Measurements from ENCODE around the gene ADH6.

ADH6 gene

DNA sequence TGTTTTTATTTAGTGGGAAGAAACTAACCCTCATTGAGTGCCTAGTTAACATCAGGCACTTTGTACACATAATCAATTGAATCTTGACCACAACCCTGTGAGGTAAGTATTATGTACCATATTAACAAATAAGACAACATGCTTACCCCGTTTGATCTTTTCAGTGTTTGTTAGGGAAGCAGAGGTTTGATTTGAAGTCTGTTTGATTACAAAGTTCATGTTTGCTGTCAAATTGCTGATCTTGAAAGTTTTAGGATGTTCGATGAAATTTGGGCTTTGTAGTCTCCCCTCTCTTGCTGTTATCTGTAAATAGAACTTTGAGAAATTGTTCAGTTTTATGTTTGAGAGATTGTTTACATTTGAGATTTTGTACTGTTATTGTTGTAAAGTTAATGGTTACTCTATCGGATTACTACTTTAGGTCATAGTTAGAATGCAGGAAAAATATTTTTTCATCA is 61.5 kb downstream of the ADH6 start (continued):
- TF ChIP-seq ZFP30 (CRISPR knock-in tag; IDR thresholded peaks at IDR 0.05), result no peak
- TF ChIP-seq ZNF565 (CRISPR knock-in tag; conservative IDR thresholded peaks at IDR 0.05; ENCODE audit: low read depth), result no peak
- TF ChIP-seq CSDC2 (CRISPR knock-in tag; IDR thresholded peaks at IDR 0.05), result no peak
- TF ChIP-seq, protein P1, sequence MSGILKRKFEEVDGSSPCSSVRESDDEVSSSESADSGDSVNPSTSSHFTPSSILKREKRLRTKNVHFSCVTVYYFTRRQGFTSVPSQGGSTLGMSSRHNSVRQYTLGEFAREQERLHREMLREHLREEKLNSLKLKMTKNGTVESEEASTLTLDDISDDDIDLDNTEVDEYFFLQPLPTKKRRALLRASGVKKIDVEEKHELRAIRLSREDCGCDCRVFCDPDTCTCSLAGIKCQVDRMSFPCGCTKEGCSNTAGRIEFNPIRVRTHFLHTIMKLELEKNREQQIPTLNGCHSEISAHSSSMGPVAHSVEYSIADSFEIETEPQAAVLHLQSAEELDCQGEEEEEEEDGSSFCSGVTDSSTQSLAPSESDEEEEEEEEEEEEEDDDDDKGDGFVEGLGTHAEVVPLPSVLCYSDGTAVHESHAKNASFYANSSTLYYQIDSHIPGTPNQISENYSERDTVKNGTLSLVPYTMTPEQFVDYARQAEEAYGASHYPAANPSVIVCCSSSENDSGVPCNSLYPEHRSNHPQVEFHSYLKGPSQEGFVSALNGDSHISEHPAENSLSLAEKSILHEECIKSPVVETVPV (CRISPR knock-in tag; IDR thresholded peaks at IDR 0.05), result no peak
- no peak for TF ChIP-seq SNAI2 (CRISPR knock-in tag; IDR thresholded peaks at IDR 0.05)
- no peak for TF ChIP-seq ZNF8 (CRISPR knock-in tag; IDR thresholded peaks at IDR 0.05)
- no peak for TF ChIP-seq TOX (CRISPR knock-in tag; IDR thresholded peaks at IDR 0.05; ENCODE audit: borderline replicate concordance)
- no peak for TF ChIP-seq ZFP3 (CRISPR knock-in tag; IDR thresholded peaks at IDR 0.05)
- TF ChIP-seq BACH2 (CRISPR knock-in tag; IDR thresholded peaks at IDR 0.05; ENCODE audit: borderline replicate concordance), result no peak
- no peak for TF ChIP-seq RARB (CRISPR knock-in tag; IDR thresholded peaks at IDR 0.05)

DNA sequence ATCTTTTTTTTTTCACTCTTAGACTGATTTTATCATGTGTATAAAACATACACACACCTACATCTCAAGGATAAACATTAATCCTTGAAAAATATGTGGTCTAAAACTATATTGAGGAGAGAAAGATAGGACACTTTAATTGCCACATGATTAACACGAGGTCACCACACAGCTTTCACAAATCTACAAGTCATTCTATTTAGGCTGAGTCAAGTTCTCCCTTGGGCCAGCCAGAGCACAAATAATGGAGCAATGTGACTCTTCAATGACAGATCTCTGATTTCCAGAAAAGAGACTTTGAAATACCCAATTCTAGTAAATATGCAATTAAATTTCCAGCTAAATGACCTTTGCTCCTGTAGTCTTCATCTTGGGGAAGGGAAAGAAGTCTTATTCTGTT is 62.1 kb downstream of the ADH6 start:
- TF ChIP-seq PPARA (CRISPR knock-in tag; IDR thresholded peaks at IDR 0.05; ENCODE audit: borderline replicate concordance) (no peak), ZNF70 (CRISPR knock-in tag; IDR thresholded peaks at IDR 0.05) (no peak), BACH2 (CRISPR knock-in tag; IDR thresholded peaks at IDR 0.05; ENCODE audit: borderline replicate concordance) (no peak)
- TF ChIP-seq, protein P2, sequence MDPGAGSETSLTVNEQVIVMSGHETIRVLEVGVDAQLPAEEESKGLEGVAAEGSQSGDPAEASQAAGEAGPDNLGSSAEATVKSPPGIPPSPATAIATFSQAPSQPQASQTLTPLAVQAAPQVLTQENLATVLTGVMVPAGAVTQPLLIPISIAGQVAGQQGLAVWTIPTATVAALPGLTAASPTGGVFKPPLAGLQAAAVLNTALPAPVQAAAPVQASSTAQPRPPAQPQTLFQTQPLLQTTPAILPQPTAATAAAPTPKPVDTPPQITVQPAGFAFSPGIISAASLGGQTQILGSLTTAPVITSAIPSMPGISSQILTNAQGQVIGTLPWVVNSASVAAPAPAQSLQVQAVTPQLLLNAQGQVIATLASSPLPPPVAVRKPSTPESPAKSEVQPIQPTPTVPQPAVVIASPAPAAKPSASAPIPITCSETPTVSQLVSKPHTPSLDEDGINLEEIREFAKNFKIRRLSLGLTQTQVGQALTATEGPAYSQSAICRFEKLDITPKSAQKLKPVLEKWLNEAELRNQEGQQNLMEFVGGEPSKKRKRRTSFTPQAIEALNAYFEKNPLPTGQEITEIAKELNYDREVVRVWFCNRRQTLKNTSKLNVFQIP (CRISPR knock-in tag; IDR thresholded peaks at IDR 0.05; ENCODE audit: borderline replicate concordance, low read depth), result no peak

DNA sequence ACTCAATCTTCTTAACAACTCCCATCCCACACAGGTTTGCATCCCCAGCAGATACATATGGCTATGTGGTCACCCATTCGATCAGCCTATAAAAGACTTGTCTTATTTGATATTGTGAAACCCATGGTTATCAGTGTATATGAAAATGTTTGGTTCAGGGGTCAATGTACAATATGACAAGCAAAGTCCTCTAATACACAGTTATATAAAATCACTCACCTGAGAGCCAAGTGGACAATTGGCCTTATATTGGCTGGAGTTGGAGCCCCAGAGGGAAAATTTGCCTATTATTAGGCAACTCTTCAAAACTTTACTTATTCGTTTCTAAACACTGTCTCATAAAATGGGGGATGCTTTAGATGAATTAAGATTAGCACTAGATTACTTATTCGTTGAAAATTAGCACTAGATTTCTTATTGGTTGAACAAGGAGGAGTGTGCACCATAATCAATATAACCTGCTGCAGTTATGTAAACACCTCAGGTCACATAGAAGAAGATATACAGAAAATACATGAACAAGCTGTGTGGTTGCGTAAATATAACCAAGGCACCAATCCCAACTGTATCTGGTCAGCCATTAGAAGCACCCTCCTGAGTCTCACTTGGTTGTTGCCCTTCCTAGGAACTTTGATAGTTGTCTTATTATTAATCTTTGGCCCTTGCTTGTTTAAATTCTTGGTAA is 64.2 kb downstream of the ADH6 start:
- TF ChIP-seq BACH2 (CRISPR knock-in tag; IDR thresholded peaks at IDR 0.05; ENCODE audit: borderline replicate concordance), result no peak
- TF ChIP-seq PPARA (CRISPR knock-in tag; IDR thresholded peaks at IDR 0.05; ENCODE audit: borderline replicate concordance), result no peak
- no peak for TF ChIP-seq ZFP30 (CRISPR knock-in tag; IDR thresholded peaks at IDR 0.05)
- TF ChIP-seq, protein P1 (CRISPR knock-in tag; IDR thresholded peaks at IDR 0.05), result no peak
- no peak for TF ChIP-seq ARNTL (CRISPR knock-in tag; IDR thresholded peaks at IDR 0.05; ENCODE audit: borderline replicate concordance, low read depth)
- TF ChIP-seq ZNF8 (CRISPR knock-in tag; IDR thresholded peaks at IDR 0.05), result no peak
- TF ChIP-seq, protein P3, sequence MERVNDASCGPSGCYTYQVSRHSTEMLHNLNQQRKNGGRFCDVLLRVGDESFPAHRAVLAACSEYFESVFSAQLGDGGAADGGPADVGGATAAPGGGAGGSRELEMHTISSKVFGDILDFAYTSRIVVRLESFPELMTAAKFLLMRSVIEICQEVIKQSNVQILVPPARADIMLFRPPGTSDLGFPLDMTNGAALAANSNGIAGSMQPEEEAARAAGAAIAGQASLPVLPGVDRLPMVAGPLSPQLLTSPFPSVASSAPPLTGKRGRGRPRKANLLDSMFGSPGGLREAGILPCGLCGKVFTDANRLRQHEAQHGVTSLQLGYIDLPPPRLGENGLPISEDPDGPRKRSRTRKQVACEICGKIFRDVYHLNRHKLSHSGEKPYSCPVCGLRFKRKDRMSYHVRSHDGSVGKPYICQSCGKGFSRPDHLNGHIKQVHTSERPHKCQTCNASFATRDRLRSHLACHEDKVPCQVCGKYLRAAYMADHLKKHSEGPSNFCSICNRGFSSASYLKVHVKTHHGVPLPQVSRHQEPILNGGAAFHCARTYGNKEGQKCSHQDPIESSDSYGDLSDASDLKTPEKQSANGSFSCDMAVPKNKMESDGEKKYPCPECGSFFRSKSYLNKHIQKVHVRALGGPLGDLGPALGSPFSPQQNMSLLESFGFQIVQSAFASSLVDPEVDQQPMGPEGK (CRISPR knock-in tag; IDR thresholded peaks at IDR 0.05; ENCODE audit: borderline replicate concordance), result no peak
- TF ChIP-seq ZNF70 (CRISPR knock-in tag; IDR thresholded peaks at IDR 0.05), result no peak
- TF ChIP-seq TCF4 (CRISPR knock-in tag; IDR thresholded peaks at IDR 0.05; ENCODE audit: borderline replicate concordance), result no peak
- TF ChIP-seq OSR1 (CRISPR knock-in tag; IDR thresholded peaks at IDR 0.05), result no peak
- TF ChIP-seq, protein P4, sequence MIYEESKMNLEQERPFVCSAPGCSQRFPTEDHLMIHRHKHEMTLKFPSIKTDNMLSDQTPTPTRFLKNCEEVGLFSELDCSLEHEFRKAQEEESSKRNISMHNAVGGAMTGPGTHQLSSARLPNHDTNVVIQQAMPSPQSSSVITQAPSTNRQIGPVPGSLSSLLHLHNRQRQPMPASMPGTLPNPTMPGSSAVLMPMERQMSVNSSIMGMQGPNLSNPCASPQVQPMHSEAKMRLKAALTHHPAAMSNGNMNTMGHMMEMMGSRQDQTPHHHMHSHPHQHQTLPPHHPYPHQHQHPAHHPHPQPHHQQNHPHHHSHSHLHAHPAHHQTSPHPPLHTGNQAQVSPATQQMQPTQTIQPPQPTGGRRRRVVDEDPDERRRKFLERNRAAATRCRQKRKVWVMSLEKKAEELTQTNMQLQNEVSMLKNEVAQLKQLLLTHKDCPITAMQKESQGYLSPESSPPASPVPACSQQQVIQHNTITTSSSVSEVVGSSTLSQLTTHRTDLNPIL (CRISPR knock-in tag; IDR thresholded peaks at IDR 0.05; ENCODE audit: low read depth), result no peak
- no peak for TF ChIP-seq TOX (CRISPR knock-in tag; IDR thresholded peaks at IDR 0.05; ENCODE audit: borderline replicate concordance)
- TF ChIP-seq RARB (CRISPR knock-in tag; IDR thresholded peaks at IDR 0.05), result no peak
- no peak for ATAC-seq

More for the DNA sequence above, 62.1 kb downstream of the ADH6 start:
- no peak for ATAC-seq
